GM13977 (cell line): ENCODE measurements around the gene PRMT5.
"Not testable (repeated sequence)": the region's sequence is repeated elsewhere in the genome, so short reads cannot be mapped to it uniquely, and the experiment has no call there.

Experiments
- DNase-seq: peaks from one replicate; pipeline ENCODE4 v3.0.0; 2012; ENCODE audit warnings: low spot score
- in situ Hi-C: fragments of 300-500 bp; cut with MboI; formaldehyde crosslinking; loops from one replicate; pipeline ENCODE4 v1.12.0; 2022; ENCODE audit warnings: low sequenced_read_pairs, low pct_unique_long_range_greater_than_20kb, mixed read lengths, inconsistent platforms; ENCODE audit not compliant: unreplicated experiment
- TF ChIP-seq, protein P1 (sequence below): IDR thresholded peaks from 2 replicates; pipeline ENCODE4 v1.5.1; 2012; ENCODE audit warnings: mild to moderate bottlenecking, control low read depth; ENCODE audit not compliant: insufficient read depth; ENCODE audit errors: extremely low read depth, missing control alignments

PRMT5 gene

DNA sequence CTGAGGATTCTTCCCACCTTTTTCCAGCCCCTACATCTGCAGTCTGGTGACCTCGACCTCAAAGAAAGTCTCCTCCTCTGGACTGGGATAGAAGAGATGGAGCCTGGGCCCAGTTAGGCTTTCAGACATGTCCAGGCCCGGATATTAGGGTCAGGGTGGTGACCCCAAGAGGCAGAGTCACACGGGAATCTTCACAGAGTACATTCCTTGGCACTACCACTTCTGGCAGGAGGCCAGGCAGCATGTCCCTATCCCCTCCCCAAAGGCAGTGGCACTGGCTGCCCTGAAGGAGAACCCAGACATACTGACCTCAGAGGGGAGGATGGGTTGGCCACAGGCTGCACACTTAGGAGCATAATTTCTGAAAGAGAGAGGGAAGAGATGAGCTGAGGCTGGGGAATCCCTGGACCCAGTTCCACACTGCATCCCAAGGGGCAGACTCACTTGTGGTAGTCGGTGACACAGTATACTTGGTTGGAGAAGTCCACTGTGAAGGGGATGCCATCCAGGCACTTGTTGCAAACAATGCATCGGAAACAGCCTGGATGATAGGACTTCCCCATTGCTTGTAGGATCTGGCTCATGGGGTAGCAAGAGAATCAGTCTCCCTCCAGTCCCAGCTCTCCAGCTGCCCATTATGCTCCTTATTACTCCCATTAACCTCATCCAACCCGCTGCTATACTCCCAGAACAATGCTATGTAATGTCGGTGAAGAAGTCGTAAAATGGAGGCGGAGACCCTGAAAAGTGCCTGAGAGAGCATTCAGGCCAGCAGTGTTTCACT is 45.5 kb upstream of the PRMT5 start:
- TF ChIP-seq, protein P1, sequence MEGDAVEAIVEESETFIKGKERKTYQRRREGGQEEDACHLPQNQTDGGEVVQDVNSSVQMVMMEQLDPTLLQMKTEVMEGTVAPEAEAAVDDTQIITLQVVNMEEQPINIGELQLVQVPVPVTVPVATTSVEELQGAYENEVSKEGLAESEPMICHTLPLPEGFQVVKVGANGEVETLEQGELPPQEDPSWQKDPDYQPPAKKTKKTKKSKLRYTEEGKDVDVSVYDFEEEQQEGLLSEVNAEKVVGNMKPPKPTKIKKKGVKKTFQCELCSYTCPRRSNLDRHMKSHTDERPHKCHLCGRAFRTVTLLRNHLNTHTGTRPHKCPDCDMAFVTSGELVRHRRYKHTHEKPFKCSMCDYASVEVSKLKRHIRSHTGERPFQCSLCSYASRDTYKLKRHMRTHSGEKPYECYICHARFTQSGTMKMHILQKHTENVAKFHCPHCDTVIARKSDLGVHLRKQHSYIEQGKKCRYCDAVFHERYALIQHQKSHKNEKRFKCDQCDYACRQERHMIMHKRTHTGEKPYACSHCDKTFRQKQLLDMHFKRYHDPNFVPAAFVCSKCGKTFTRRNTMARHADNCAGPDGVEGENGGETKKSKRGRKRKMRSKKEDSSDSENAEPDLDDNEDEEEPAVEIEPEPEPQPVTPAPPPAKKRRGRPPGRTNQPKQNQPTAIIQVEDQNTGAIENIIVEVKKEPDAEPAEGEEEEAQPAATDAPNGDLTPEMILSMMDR: no peak
- DNase-seq: no peak
- in situ Hi-C loops: loop anchor here (10.0 kb wide), 1 partner anchor 80 kb away; the partner anchor contains the start of gene CDH24

DNA sequence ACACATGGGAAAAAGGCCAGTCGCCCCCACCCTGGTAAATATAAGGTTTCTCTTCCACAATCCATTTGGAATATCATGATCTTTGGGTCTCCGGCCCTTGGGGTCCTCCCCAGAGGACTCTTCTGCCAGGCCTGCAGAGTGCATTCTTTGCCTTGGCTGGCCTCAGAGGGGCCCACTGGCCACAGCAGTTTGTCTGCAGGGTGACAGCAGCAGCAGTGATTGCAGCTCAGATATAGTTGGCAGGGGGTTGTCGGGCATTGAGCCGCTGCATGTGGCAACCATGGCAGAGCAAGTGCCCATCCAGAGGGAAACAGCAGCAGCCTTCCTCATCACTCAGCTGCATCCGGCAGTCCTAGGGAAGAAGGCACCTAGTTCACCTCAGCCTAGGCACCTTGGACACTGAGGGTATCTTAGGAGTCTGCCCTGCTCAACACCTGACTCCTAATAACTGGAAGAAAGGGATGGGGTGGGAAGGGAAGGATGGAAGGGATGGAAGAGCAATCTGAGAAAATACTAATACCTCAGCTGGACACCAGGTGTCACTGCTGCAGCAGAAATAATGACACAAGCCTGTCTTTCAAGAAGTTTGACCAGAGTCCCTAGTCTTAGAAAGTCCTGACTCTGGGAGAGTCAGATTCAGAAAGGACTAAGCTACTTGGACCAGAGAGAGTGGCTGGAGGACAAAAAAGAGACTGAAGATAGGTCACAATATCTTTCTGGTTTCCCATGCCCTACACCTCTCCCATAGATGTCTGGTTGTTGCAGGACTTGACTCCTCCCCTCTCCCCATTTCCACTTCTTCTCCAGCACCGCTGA is 44.2 kb upstream of the PRMT5 start:
- DNase-seq: peak; percentile 70
- in situ Hi-C loops: loop anchor here (10.0 kb wide), 1 partner anchor 81 kb away; the partner anchor contains the start of gene CDH24
- TF ChIP-seq, protein P1: peak; percentile 77

DNA sequence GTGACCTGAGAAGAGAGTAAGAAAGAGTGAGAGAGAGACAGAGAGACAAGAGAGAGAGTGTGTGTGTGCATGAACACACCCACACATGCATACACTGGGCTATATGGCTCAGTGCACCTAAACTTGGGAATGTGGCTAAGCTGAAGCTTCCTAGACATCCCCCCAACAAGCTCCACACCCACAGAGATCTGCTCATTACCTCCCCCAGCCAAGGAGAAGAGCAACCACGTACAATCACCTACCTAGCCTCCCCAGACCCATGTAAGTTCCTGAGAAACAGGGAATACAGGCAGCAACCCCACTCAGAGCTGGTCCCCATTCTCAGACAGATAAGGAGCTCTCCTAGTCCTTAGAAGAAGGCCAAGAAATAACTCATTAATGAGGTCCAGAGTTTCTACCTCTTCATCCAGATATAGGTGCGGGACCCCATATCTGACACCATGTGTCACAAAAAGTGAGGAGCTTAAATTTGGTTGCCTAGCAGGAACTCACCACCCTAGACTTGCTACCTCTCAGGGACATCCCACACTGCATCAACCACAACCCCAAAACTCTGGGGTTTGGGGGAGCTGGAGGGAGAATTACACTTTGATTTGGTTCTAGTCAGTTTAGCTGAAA is 43.2 kb upstream of the PRMT5 start:
- TF ChIP-seq, protein P1: no peak
- in situ Hi-C loops: loop anchor here (10.0 kb wide), 1 partner anchor 82 kb away; the partner anchor contains the start of gene CDH24
- no peak for DNase-seq

DNA sequence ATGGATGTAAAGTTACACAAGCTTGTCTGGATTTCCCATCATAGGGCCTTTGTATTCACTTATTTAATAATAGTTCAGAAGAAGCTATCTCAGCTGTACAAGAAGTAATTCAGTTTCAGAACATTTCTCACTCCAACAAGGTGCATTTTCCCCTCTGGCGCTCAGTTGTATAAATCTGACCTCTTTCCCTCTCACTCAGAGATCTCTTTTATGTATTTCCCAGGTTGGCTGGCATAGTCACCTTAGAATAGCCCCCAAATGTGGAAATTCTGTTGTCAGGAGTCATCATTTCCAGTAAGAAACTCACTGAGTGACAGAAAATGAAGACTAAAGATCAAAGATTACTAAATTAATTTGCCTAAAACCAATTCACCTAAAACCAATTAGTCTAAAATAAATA is 42.0 kb upstream of the PRMT5 start:
- TF ChIP-seq, protein P1: no peak
- in situ Hi-C loops: loop anchor here (10.0 kb wide), 1 partner anchor 84 kb away; the partner anchor contains the start of gene CDH24
- no peak for DNase-seq

DNA sequence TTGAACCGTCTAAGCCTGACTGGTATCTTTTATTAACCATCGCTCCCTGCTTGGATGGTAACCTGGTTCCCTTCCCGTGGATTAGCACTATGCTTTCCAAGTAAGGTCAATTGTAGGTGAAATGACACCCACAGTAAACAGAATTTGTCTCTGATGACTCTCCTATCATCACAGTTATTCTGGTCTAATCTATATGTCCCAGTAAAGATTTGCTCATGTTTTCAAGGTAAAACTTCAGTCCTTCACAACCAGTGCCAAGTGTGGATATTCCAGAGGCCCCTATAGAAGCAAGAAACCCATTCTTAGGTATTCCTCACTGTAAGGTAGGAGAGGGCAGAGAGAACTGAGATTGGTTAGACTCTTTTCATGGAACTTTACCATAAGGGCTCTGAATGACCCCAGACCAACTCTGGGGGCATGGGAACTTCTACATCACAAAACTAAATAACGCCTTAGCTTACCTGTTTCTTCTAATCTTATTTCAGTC is 37.6 kb upstream of the PRMT5 start:
- TF ChIP-seq, protein P1: no peak
- in situ Hi-C loops: no loop called here

DNA sequence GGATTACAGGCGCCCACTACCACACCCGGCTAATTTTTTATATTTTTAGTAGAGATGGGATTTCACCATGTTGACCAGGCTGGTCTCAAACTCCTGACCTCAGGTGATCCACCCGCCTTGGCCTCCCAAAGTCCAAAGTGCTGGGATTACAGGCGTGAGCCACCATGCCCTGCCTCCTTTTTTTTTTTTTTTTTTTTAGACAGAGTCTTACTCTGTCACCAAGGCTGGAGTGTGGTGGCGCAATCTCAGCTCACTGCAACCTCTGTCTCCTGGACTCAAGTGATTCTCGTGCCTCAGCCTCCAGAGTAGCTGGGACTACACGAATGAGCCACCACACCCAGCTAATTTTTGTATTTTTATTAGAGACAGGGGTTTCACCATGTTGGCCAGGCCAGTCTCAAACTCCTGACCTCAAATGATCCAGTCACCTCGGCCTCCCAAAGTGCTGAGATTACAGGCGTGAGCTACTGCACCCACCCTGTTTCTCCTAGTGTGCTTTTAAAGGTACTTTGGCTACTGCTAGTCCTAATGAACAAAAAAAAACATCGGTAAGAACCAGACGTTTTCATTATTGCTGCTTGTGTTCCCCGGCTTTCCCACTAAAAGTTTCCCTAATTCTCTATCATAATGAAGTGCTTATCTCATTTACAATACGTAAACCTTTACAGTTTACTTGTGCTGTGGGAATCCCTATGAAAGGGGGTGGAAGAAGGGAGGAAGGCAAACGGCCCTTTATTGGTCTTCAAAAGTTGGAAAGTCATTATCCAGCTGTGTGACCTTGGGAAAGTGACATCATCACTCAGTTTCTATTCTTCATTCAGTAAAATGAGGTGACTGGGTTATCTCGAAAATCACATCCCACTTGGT is 37.0 kb upstream of the PRMT5 start:
- DNase-seq, in situ Hi-C loops: not testable (repeated sequence)

More for the DNA sequence above, 37.6 kb upstream of the PRMT5 start:
- no peak for DNase-seq
